H9 (cell line): ENCODE measurements around the gene GRIK4. TPM values are rescaled to one million over a fixed set of nuclear protein-coding genes. Genes with fewer than 3 reads are reported as not detected.

ENCODE experiments used
- DNase-seq: peaks from one replicate; pipeline ENCODE4 v3.0.0-alpha.2; 2017
- H2AFZ ChIP-seq: one replicate; pipeline ENCODE4 v1.6.1; 2013; ENCODE audit warnings: mild to moderate bottlenecking, low read length, control low read depth, moderate library complexity
- H2AK5ac ChIP-seq: 2 replicates; pipeline ENCODE4 v1.6.1; 2013; ENCODE audit warnings: low read length, control low read depth, mixed read lengths; ENCODE audit not compliant: insufficient read length
- H2BK120ac ChIP-seq: one replicate; pipeline ENCODE4 v1.6.1; 2013; ENCODE audit warnings: low read depth, mild to moderate bottlenecking, low read length, control low read depth, inconsistent platforms; ENCODE audit not compliant: poor library complexity, severe bottlenecking
- H2BK12ac ChIP-seq: 2 replicates; pipeline ENCODE4 v1.6.1; 2013; ENCODE audit warnings: low read length, control low read depth, mixed read lengths, low read depth; ENCODE audit not compliant: insufficient read length
- H2BK15ac ChIP-seq: 2 replicates; pipeline ENCODE4 v1.6.1; 2013; ENCODE audit warnings: low read depth, low read length, control low read depth
- H2BK20ac ChIP-seq: one replicate; pipeline ENCODE4 v1.6.1; 2013; ENCODE audit warnings: low read depth, mild to moderate bottlenecking, low read length, control low read depth, inconsistent platforms; ENCODE audit not compliant: poor library complexity, severe bottlenecking
- H2BK5ac ChIP-seq: 2 replicates; pipeline ENCODE4 v1.6.1; 2013; ENCODE audit warnings: low read length, control low read depth, mixed read lengths; ENCODE audit not compliant: insufficient read length
- H3K14ac ChIP-seq: 2 replicates; pipeline ENCODE4 v1.6.1; 2013; ENCODE audit warnings: low read length, control low read depth; ENCODE audit not compliant: insufficient read depth
- H3K18ac ChIP-seq: 2 replicates; pipeline ENCODE4 v1.6.1; 2013; ENCODE audit warnings: low read depth, mild to moderate bottlenecking, mixed read lengths, low read length, control low read depth; ENCODE audit not compliant: insufficient read length
- H3K23ac ChIP-seq: 2 replicates; pipeline ENCODE4 v1.6.1; 2013; ENCODE audit warnings: low read length, control low read depth, mixed read lengths, low read depth; ENCODE audit not compliant: insufficient read length
- H3K23me2 ChIP-seq: 2 replicates; pipeline ENCODE4 v1.6.1; 2013; ENCODE audit warnings: low read depth, mild to moderate bottlenecking, mixed read lengths, low read length, control low read depth; ENCODE audit not compliant: insufficient read length, poor library complexity, severe bottlenecking
- H3K27ac ChIP-seq: 2 replicates; pipeline ENCODE4 v1.5.1; 2013; ENCODE audit warnings: low read length, control low read depth, mixed read lengths, low read depth; ENCODE audit not compliant: insufficient read length
- H3K27me3 ChIP-seq: 2 replicates; pipeline ENCODE4 v1.6.1; 2013; ENCODE audit warnings: low read length, control low read depth, inconsistent platforms; ENCODE audit not compliant: insufficient read depth
- H3K4ac ChIP-seq: 2 replicates; pipeline ENCODE4 v1.6.1; 2013; ENCODE audit warnings: low read depth, mild to moderate bottlenecking, control low read depth, inconsistent platforms, low read length, moderate library complexity
- H3K4me1 ChIP-seq: 2 replicates; pipeline ENCODE4 v1.6.1; 2013; ENCODE audit warnings: low read length, control low read depth, inconsistent platforms; ENCODE audit not compliant: insufficient read depth
- H3K4me2 ChIP-seq: 2 replicates; pipeline ENCODE4 v1.6.1; 2013; ENCODE audit warnings: low read length, control low read depth, mixed read lengths; ENCODE audit not compliant: insufficient read length, insufficient read depth
- H3K56ac ChIP-seq: 2 replicates; pipeline ENCODE4 v1.6.1; 2013; ENCODE audit warnings: low read depth, mild to moderate bottlenecking, mixed read lengths, low read length, control low read depth; ENCODE audit not compliant: insufficient read length
- H3K79me1 ChIP-seq: 2 replicates; pipeline ENCODE4 v1.6.1; 2013; ENCODE audit warnings: low read depth, mild to moderate bottlenecking, moderate library complexity, low read length, control low read depth, inconsistent platforms; ENCODE audit not compliant: insufficient read depth, poor library complexity, severe bottlenecking
- H3K79me2 ChIP-seq: 2 replicates; pipeline ENCODE4 v1.6.1; 2013; ENCODE audit warnings: low read length, control low read depth, inconsistent platforms; ENCODE audit not compliant: insufficient read depth
- H3K9ac ChIP-seq: 2 replicates; pipeline ENCODE4 v1.6.1; 2013; ENCODE audit warnings: low read length, control low read depth, mixed read lengths; ENCODE audit not compliant: insufficient read length; ENCODE audit errors: extremely low read depth
- H3K9me3 ChIP-seq: one replicate; pipeline ENCODE4 v1.6.1; 2013; ENCODE audit warnings: low read depth, low read length, inconsistent platforms; ENCODE audit not compliant: control insufficient read depth
- H3T11ph ChIP-seq: one replicate; pipeline ENCODE4 v1.6.1; 2013; ENCODE audit warnings: mild to moderate bottlenecking, low read length, control low read depth, inconsistent platforms
- H4K20me1 ChIP-seq: one replicate; pipeline ENCODE4 v1.6.1; 2013; ENCODE audit not compliant: control insufficient read depth, insufficient read length, insufficient read depth
- H4K5ac ChIP-seq: 2 replicates; pipeline ENCODE4 v1.6.1; 2013; ENCODE audit warnings: low read depth, mild to moderate bottlenecking, mixed read lengths, low read length, control low read depth; ENCODE audit not compliant: insufficient read length
- H4K8ac ChIP-seq: replicated peaks from 2 replicates; pipeline ENCODE4 v1.6.1; 2013; ENCODE audit warnings: low read length, control low read depth, mixed read lengths, low read depth; ENCODE audit not compliant: insufficient read length
- H4K91ac ChIP-seq: 2 replicates; pipeline ENCODE4 v1.6.1; 2013; ENCODE audit warnings: low read depth, mild to moderate bottlenecking, moderate library complexity, mixed read lengths, low read length, control low read depth; ENCODE audit not compliant: insufficient read length
- H3K27ac Mint-ChIP-seq, 3 experiments: 2 replicates in 2 of 3; 3 replicates in 1 of 3; pipeline ENCODE4 v1.8.0; 2020 to 2021; ENCODE audit warnings: mixed read lengths in 3 of 3, mild to moderate bottlenecking in 1 of 3, moderate library complexity in 1 of 3
- H3K27me3 Mint-ChIP-seq: 2 replicates; pipeline ENCODE4 v1.8.0; 2021; ENCODE audit warnings: low read depth, mild to moderate bottlenecking, moderate library complexity, mixed read lengths
- H3K36me3 Mint-ChIP-seq, 3 experiments: 2 replicates in 2 of 3; 3 replicates in 1 of 3; pipeline ENCODE4 v1.8.0; 2020 to 2021; ENCODE audit warnings: low read depth in 3 of 3, mixed read lengths in 3 of 3; ENCODE audit not compliant: insufficient read depth in 1 of 3
- H3K4me1 Mint-ChIP-seq, 2 experiments: 2 replicates each; pipeline ENCODE4 v1.8.0; 2020; ENCODE audit warnings: mixed read lengths in 2 of 2
- H3K4me3 Mint-ChIP-seq, 2 experiments: 2 replicates in 1 of 2; 3 replicates in 1 of 2; pipeline ENCODE4 v1.8.0; 2020 to 2021; ENCODE audit warnings: mild to moderate bottlenecking in 2 of 2, mixed read lengths in 2 of 2, moderate library complexity in 1 of 2
- H3K9me3 Mint-ChIP-seq, 2 experiments: 2 replicates in 1 of 2; 3 replicates in 1 of 2; pipeline ENCODE4 v1.8.0; 2020; ENCODE audit warnings: mild to moderate bottlenecking in 2 of 2, mixed read lengths in 2 of 2, moderate library complexity in 1 of 2
- CTCF ChIP-seq: fragments of 200-600 bp; sonication (generic); conservative IDR thresholded peaks from 3 replicates; pipeline ENCODE4 v1.8.0; 2021; ENCODE audit warnings: antibody characterized with exemption, mild to moderate bottlenecking
- WGBS: extraction: QIAGEN DNeasy Blood & Tissue Kit; methylation state at CpG from one replicate; pipeline ENCODE4 v1.1.7; 2013; ENCODE audit warnings: missing lambda C conversion rate, low lambda C conversion rate, mixed read lengths; ENCODE audit not compliant: insufficient read length; ENCODE audit errors: extremely low coverage; 5-methylcytosine and 5-hydroxymethylcytosine counted together
- total RNA-seq: library from RNA; stranded (reverse); gene quantifications from 2 replicates; pipeline ENCODE4 v1.2.1, GENCODE V29; 2021

Gene GRIK4
- total RNA-seq, 1 experiment from 2014 or later: 2.3 TPM

- H4K20me1 ChIP-seq: no peaks in the 10 kb centered on the region
- H3K56ac ChIP-seq: no peak overlapping the region
- no peak overlapping the region for H4K5ac ChIP-seq
- no peak overlapping the region for H2BK15ac ChIP-seq
- peaks cover 8% of the 10 kb centered on the region for H3K23me2 ChIP-seq
- H3K79me2 ChIP-seq: no peaks in the 10 kb centered on the region
- H2AFZ ChIP-seq: no peak overlapping the region
- no peak overlapping the region for H3T11ph ChIP-seq
- no peak overlapping the region for H3K14ac ChIP-seq
- no peaks in the 10 kb centered on the region for H3K9me3 Mint-ChIP-seq
- H3K36me3 Mint-ChIP-seq: no peaks in the 10 kb centered on the region; a peak in 1 of 7 replicates
- peak overlapping the region; percentile 64 to 67 for H3K4me3 Mint-ChIP-seq
- H3K27ac Mint-ChIP-seq: no peak overlapping the region
- no peaks in the 10 kb centered on the region for H3K9me3 ChIP-seq
- H3K79me1 ChIP-seq: no peaks in the 10 kb centered on the region
- no peak overlapping the region for H4K8ac ChIP-seq
- no peak overlapping the region for H3K9ac ChIP-seq
- peaks cover 5% of the 10 kb centered on the region; the same call in 1 of the 2 replicates for H3K27me3 ChIP-seq
- H3K18ac ChIP-seq: peak overlapping the region; percentile 19
- peaks cover 60% of the 10 kb centered on the region for H3K27me3 Mint-ChIP-seq
- peaks cover 42 to 54% of the 10 kb centered on the region in 2 experiments for H3K4me1 Mint-ChIP-seq
- TF ChIP-seq CTCF: peak; percentile 26; the same call in 1 of the 3 replicates
- H2BK20ac ChIP-seq: no peak overlapping the region
- no peak overlapping the region for H3K27ac ChIP-seq
- H2BK12ac ChIP-seq: no peak overlapping the region
- no peak overlapping the region for H3K4ac ChIP-seq
- WGBS: no CpG with 5 or more reads among the region's 75 CpGs
- DNase-seq: peak; percentile 47
- no peak overlapping the region for H3K23ac ChIP-seq
- H2BK5ac ChIP-seq: no peak overlapping the region
- H3K4me2 ChIP-seq: peak overlapping the region; percentile 16
- H2BK120ac ChIP-seq: no peak overlapping the region
- no peak overlapping the region for H4K91ac ChIP-seq
- no peak overlapping the region for H2AK5ac ChIP-seq
- no peaks in the 10 kb centered on the region; the same call in 1 of the 2 replicates for H3K4me1 ChIP-seq
These were observed 53.2 kb downstream of the GRIK4 start for GRCh38 chr11:120564573-120565311.
